ENCODE results near the gene CMC2. TPM values are rescaled to one million over a fixed set of nuclear protein-coding genes. Genes with fewer than 3 reads are reported as not detected.
A peak's percentile ranks its signal among the peaks of the same experiment; 100 is the strongest.

Gene CMC2
- total RNA-seq, 4 donors from 2014 or later = 14.0 to 54.5 (median 34.3) TPM

DNA sequence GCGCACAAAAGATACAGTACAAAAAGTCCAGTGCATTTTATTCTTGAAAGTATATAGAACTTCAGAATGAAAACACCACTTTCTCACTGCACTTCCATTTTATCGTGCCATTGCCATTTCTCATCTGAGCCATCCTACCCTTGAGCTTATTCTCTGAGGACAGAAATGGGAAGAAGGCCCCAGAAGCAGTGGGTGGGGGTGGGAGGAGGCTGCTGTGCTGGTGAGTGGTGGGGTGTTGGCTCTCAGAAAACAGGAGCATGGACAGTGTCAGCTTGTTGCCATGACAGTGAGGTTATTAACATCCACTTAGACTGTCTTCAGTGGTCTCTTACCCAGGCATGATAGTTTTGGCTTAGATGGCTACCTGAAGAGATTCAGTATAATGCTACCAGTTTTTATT, 33.4 kb upstream of the CMC2 start:
- Histone ChIP-seq H3K36me3 (peaks cover 0 to 54% (median 0%) of the 10 kb centered on the region in 3 donors), H3K4me1 (peaks cover 0 to 28% (median 2%) of the 10 kb centered on the region in 4 donors), H3K27me3 (no peaks in the 10 kb centered on the region), H3K4me3 (no peak overlapping the region), H3K27ac (no peak overlapping the region), H3K9me3 (no peaks in the 10 kb centered on the region)
- DNase-seq = no peak
- TF ChIP-seq, protein P1, sequence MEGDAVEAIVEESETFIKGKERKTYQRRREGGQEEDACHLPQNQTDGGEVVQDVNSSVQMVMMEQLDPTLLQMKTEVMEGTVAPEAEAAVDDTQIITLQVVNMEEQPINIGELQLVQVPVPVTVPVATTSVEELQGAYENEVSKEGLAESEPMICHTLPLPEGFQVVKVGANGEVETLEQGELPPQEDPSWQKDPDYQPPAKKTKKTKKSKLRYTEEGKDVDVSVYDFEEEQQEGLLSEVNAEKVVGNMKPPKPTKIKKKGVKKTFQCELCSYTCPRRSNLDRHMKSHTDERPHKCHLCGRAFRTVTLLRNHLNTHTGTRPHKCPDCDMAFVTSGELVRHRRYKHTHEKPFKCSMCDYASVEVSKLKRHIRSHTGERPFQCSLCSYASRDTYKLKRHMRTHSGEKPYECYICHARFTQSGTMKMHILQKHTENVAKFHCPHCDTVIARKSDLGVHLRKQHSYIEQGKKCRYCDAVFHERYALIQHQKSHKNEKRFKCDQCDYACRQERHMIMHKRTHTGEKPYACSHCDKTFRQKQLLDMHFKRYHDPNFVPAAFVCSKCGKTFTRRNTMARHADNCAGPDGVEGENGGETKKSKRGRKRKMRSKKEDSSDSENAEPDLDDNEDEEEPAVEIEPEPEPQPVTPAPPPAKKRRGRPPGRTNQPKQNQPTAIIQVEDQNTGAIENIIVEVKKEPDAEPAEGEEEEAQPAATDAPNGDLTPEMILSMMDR (IDR thresholded peaks at IDR 0.05) = no peak
- no peak for TF ChIP-seq POLR2A (IDR thresholded peaks at IDR 0.05)

DNA sequence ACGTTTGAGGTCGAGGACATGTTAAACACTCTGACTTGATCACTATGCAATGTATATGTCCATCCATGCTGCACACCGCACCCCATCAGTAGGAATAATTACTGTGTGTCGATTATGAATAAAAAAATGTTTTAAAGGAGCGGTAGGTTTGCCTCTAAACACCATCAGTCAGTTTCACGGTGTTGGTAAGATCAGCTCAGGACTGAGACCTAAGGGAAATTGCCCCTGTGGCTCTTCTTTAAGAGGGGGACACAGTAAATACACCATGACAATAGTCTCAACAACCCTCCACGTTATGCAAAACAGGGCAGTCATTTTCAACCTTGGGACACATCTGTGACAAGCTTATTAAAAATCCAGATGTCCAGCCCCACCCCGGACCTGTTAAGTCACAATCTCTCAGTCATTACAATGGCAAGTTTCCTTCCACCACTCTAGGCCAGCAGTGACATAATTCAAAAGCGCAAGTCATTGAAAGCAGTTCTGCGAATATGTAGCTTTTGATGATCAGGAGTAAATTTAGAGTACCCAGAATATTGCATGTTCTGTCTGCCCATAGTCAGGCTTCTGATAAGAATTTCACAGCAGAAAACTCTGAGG, 30.2 kb upstream of the CMC2 start:
- DNase-seq = no peak
- Histone ChIP-seq H3K4me3 (peak overlapping the region; percentile 64 to 98 (median 82)), H3K27ac (peak overlapping the region in 1 of 4 donors; percentile 89), H3K36me3 (peaks cover 0 to 21% (median 0%) of the 10 kb centered on the region in 3 donors), H3K4me1 (peaks cover 0 to 28% (median 2%) of the 10 kb centered on the region in 4 donors), H3K27me3 (no peaks in the 10 kb centered on the region), H3K9me3 (no peaks in the 10 kb centered on the region)
- no peak for TF ChIP-seq POLR2A (IDR thresholded peaks at IDR 0.05)
- TF ChIP-seq, protein P1 (IDR thresholded peaks at IDR 0.05) = no peak

DNA sequence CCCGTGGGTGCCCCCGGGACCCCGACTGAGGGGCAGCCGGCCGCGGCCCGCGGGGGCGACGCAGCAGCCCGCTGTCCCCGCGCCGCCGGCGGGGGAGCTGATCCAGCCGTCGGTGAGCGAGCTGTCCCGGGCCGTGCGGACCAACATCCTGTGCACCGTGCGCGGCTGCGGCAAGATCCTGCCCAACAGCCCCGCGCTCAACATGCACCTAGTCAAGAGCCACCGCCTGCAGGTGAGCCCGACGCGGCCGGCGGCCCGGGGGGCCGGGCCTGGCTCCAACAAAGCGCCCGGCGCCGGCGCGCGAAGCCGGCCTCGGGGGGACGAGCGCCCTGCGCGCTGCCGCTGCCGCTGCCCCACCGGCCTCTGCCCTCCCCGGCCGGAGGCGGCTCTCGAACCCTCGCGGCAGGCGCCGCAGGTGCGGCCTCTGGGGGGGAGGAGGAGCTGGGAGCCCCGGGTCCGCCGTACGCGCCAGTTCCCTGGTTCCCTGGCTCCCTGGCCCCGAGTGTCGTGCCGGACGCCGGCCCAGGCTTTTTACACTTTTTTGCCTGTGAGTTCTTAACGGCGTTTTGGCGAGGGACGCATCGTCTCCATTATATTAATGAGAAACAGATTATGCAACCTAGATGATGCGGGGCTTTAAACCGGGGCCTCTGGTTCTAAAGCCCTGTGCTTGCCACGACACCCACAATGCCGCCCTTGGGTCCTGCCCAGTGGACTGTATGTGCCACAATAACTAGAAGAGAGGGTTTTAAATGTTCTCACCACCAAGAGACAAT, 29.5 kb upstream of the CMC2 start:
- peak in 1 of 2 donors; percentile 6 for TF ChIP-seq POLR2A (IDR thresholded peaks at IDR 0.05)
- TF ChIP-seq, protein P1 (IDR thresholded peaks at IDR 0.05) = no peak
- Histone ChIP-seq H3K27ac (peak overlapping the region; percentile 65 to 89 (median 74)), H3K27me3 (no peaks in the 10 kb centered on the region), H3K9me3 (no peaks in the 10 kb centered on the region), H3K36me3 (peaks cover 0 to 15% (median 0%) of the 10 kb centered on the region in 3 donors), H3K4me1 (peaks cover 0 to 28% (median 2%) of the 10 kb centered on the region in 4 donors), H3K4me3 (peak overlapping the region; percentile 64 to 98 (median 82))
- peak in 2 of 3 donors; percentile 22 to 52 for DNase-seq

DNA sequence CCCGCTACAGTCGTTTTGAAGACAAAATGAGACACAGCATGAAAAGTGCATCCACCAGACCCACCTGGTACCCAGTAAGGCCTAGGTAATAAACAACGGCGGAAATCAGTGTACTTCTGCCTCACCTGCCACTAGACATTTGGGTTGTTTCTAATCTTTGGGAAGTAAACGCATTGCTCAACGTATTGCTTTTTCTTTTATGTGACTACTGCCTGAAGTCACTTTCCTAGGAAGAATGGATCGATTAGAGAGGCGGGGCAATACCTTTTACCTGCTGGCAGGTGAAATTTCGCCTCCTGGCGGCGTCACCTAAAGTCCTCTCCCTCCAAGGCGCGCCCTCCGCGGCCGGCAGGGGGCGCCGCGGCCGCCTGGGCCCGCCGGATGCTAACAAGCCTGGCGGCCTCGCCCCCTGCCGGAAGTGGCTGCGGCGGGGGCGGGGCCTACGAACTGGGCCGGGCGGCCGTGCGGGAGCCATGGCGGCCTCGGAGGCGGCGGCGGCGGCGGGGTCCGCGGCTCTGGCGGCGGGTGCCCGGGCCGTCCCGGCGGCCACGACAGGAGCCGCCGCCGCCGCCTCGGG, 28.8 kb upstream of the CMC2 start, which contains the start of gene ATMIN:
ATMIN (plus strand) TSS at position 445 of the 577 bp plus-strand sequence; CDS start at position 474, 29 bp downstream.
- peak; percentile 86 to 94 (median 93) for DNase-seq
- TF ChIP-seq, protein P1 (IDR thresholded peaks at IDR 0.05) = peak; percentile 95 to 100 (median 98)
- peak in 1 of 2 donors; percentile 54 for TF ChIP-seq POLR2A (IDR thresholded peaks at IDR 0.05)
- Histone ChIP-seq H3K9me3 (no peaks in the 10 kb centered on the region), H3K4me3 (peak within 1 kb of the TSS; percentile 64 to 98 (median 82)), H3K36me3 (peaks cover 0 to 8% (median 0%) of the 10 kb centered on the region in 3 donors), H3K4me1 (peaks cover 0 to 28% (median 2%) of the 10 kb centered on the region in 4 donors), H3K27me3 (no peaks in the 10 kb centered on the region), H3K27ac (peak within 1 kb of the TSS; percentile 65 to 89 (median 74))

GRCh38 chr16:81029930-81030604, 23.4 kb upstream of the CMC2 start:
- no peak overlapping the region for H3K4me3 ChIP-seq
- no peaks in the 10 kb centered on the region for H3K4me1 ChIP-seq
- TF ChIP-seq, protein P1 (IDR thresholded peaks at IDR 0.05) = no peak
- no peak for TF ChIP-seq POLR2A (IDR thresholded peaks at IDR 0.05)
- H3K27ac ChIP-seq = no peak overlapping the region
- DNase-seq = no peak
- no peaks in the 10 kb centered on the region for H3K27me3 ChIP-seq
- H3K36me3 ChIP-seq = no peaks in the 10 kb centered on the region
- no peaks in the 10 kb centered on the region for H3K9me3 ChIP-seq

All from Peyer's patch (tissue), 4 donors.